DMS 273 (cell line): ENCODE data around the gene LYPLAL1.
"Not testable (repeated sequence)": the region's sequence is repeated elsewhere in the genome, so short reads cannot be mapped to it uniquely, and the experiment has no call there.

ENCODE experiments used
- DNase-seq: peaks from one replicate; lab custom pipeline; 2025; ENCODE audit not compliant: unreplicated experiment; lab: John Stamatoyannopoulos, UW

Gene LYPLAL1

GRCh38 chr1:219209578-219209977 lies 35.9 kb downstream of the LYPLAL1 start:
- DNase-seq: no peak

- no peak for DNase-seq
These were observed 36.4 kb downstream of the LYPLAL1 start for GRCh38 chr1:219210067-219210466.

- no peak for DNase-seq
These were observed 41.8 kb downstream of the LYPLAL1 start for GRCh38 chr1:219215477-219215876.

- no peak for DNase-seq
These were observed 47.3 kb downstream of the LYPLAL1 start for GRCh38 chr1:219220945-219221344.

GRCh38 chr1:219223496-219223895 lies 49.8 kb downstream of the LYPLAL1 start:
- no peak for DNase-seq

- no peak for DNase-seq
These were observed 52.5 kb downstream of the LYPLAL1 start for GRCh38 chr1:219226196-219226595.

GRCh38 chr1:219227360-219228057 lies 53.8 kb downstream of the LYPLAL1 start:
- DNase-seq: no peak

- no peak for DNase-seq
These were observed 54.4 kb downstream of the LYPLAL1 start for GRCh38 chr1:219228058-219228419.

- DNase-seq: no peak
These were observed 59.2 kb downstream of the LYPLAL1 start for GRCh38 chr1:219232890-219233289.

- DNase-seq: peak; percentile 26
These were observed 62.3 kb downstream of the LYPLAL1 start for GRCh38 chr1:219235903-219236481.

- DNase-seq: no peak
These were observed 63.4 kb downstream of the LYPLAL1 start for GRCh38 chr1:219236933-219237610.

- no peak for DNase-seq
These were observed 65.8 kb downstream of the LYPLAL1 start for GRCh38 chr1:219239518-219239917.

- DNase-seq: no peak
These were observed 71.2 kb downstream of the LYPLAL1 start for GRCh38 chr1:219244864-219245263.

GRCh38 chr1:219247441-219247840 lies 73.8 kb downstream of the LYPLAL1 start:
- no peak for DNase-seq

GRCh38 chr1:219250468-219250867 lies 76.8 kb downstream of the LYPLAL1 start:
- not testable (repeated sequence) for DNase-seq

- no peak for DNase-seq
These were observed 84.1 kb downstream of the LYPLAL1 start for GRCh38 chr1:219257751-219258150.

GRCh38 chr1:219261454-219261853 lies 87.8 kb downstream of the LYPLAL1 start:
- DNase-seq: no peak
